Choroid plexus epithelial cell (primary cell): Measurements from ENCODE around the gene PSMB3.
A peak's percentile ranks its signal among the peaks of the same experiment; 100 is the strongest.

Experiments used
- DNase-seq: peaks from one replicate; pipeline ENCODE4 v3.0.0-alpha.2; 2010; ENCODE audit warnings: low read depth
- H3K4me3 ChIP-seq: 2 replicates; pipeline ENCODE4 v1.5.1; 2011; ENCODE audit warnings: low read depth, mild to moderate bottlenecking, control low read depth, low read length, moderate library complexity
- CTCF ChIP-seq: conservative IDR thresholded peaks from 2 replicates; pipeline ENCODE4 v1.5.1; 2011; ENCODE audit warnings: low read depth, mild to moderate bottlenecking, control low read depth, inconsistent platforms, low read length, moderate library complexity

The PSMB3 gene

GRCh38 chr17:38731526-38732294 lies 20.8 kb upstream of the PSMB3 start:
- TF ChIP-seq CTCF = no peak
- H3K4me3 ChIP-seq = no peak overlapping the region
- no peak for DNase-seq

GRCh38 chr17:38732376-38733281 lies 19.9 kb upstream of the PSMB3 start:
- no peak for TF ChIP-seq CTCF
- no peak for DNase-seq
- H3K4me3 ChIP-seq = no peak overlapping the region

- DNase-seq = no peak
- TF ChIP-seq CTCF = no peak
- no peak overlapping the region for H3K4me3 ChIP-seq
Measured at GRCh38 chr17:38733282-38733981, 19.1 kb upstream of the PSMB3 start.

GRCh38 chr17:38733982-38734973 lies 18.3 kb upstream of the PSMB3 start:
- no peak overlapping the region for H3K4me3 ChIP-seq

GRCh38 chr17:38735161-38735997 lies 17.2 kb upstream of the PSMB3 start:
- H3K4me3 ChIP-seq = no peak overlapping the region
- DNase-seq = no peak
- TF ChIP-seq CTCF = peak; percentile 91

More at GRCh38 chr17:38733982-38734973, 18.3 kb upstream of the PSMB3 start:
- peak; percentile 42 for TF ChIP-seq CTCF
- no peak for DNase-seq
